HG03378 (cell line): ENCODE measurements around the gene FAM83G.
"Not testable (repeated sequence)": the region's sequence is repeated elsewhere in the genome, so short reads cannot be mapped to it uniquely, and the experiment has no call there.

Experiments used
- ATAC-seq: cut with Tn5 transposase; IDR thresholded peaks from one replicate; pipeline ENCODE4 v1.9.1; 2021; ENCODE audit warnings: mild to moderate bottlenecking, moderate library complexity; ENCODE audit not compliant: unreplicated experiment

Gene FAM83G

GRCh38 chr17:19024101-19025078, 19.8 kb upstream of the FAM83G start:
- ATAC-seq: no peak

- no peak for ATAC-seq
Observed at GRCh38 chr17:19023209-19023999, 18.8 kb upstream of the FAM83G start.

- no peak for ATAC-seq
Observed at GRCh38 chr17:19022747-19023146, 18.2 kb upstream of the FAM83G start.

DNA sequence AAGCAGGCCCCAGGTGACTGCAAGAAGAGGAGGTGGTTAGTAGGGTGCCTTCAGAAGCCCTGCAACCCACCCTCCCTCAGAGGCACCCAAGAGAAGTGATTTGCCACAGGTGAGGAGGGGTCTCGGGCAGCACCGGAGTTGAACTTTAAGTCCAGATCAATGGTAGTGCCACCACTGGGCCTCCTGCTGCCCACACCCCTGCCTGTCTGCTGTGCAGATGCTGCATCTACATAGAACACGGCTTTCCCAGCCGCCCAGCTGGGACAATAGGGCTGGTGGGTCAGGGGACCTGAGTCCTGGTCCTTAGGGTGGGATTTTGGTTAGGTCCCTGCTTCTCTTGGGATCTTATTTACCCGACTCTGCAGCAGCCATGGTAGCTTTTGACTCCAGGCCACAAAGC, 17.6 kb upstream of the FAM83G start:
- no peak for ATAC-seq

DNA sequence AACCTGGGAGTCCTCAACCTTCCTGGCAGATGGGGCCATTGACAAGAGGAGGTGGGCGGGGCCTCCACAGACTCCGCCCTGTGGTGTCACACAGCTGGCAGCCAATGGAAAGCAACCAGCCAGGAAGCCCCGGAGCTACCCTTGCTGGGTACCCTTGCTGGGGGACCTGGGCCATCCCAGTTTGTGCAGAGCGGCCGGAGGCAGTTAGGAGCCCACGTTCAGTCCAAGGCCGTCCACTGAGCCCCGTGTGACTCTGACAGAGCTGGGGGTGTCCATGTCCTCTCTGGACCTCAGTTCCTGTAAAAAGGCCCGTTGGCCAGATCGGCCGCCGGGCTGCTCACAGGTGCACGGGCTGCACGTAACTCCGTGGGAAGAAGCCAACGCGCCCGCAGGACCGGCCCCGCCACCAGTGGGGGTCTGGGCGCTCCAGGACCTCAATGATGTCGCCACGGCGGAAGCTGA, 17.1 kb upstream of the FAM83G start:
- ATAC-seq: no peak

GRCh38 chr17:19021011-19021621, 16.6 kb upstream of the FAM83G start:
- ATAC-seq: not testable (repeated sequence)

- ATAC-seq: no peak
Observed at GRCh38 chr17:19020016-19020415, 15.5 kb upstream of the FAM83G start.

- ATAC-seq: no peak
Observed at GRCh38 chr17:19019041-19019941, 14.7 kb upstream of the FAM83G start.

DNA sequence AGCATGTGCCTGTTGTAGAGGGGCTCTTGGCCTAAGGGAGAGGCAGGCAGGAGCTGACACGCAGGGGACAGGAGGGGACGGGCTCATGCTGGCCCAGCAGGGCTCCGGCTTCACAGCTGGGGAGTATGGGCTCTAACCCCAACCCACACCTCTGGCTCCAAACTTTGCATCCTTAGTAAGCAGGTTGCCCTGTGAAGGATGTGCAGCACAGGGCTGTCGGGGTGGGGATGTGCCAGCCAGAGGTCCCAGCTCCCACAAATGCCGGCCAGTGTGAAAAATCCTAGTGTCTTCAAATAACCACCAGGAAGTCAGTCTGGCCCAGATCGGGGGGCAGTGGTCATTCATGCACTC, 14.0 kb upstream of the FAM83G start:
- ATAC-seq: no peak

- ATAC-seq: no peak
Observed at GRCh38 chr17:19017804-19018599, 13.4 kb upstream of the FAM83G start.

GRCh38 chr17:19017401-19017800, 12.8 kb upstream of the FAM83G start:
- no peak for ATAC-seq

DNA sequence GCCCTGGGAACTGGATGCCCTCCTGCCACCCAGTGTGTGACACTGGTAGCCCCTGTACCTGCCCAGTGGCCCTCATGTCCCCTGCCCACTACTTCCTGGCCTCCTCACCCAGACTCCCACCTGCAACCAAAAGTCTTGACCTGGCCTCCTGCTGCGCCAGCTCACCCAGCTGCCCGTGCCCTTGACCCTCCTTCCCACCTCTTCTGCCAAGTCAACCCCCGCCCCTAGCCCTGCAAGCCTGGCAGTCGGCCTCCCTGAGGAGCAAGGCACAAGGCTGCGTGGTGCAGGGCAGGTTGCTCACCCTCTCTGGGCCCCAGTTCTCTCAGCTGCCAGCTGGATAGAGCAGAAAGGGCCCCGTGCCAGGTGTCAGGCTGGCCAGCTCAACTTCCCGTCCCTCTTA, 12.3 kb upstream of the FAM83G start:
- ATAC-seq: no peak

DNA sequence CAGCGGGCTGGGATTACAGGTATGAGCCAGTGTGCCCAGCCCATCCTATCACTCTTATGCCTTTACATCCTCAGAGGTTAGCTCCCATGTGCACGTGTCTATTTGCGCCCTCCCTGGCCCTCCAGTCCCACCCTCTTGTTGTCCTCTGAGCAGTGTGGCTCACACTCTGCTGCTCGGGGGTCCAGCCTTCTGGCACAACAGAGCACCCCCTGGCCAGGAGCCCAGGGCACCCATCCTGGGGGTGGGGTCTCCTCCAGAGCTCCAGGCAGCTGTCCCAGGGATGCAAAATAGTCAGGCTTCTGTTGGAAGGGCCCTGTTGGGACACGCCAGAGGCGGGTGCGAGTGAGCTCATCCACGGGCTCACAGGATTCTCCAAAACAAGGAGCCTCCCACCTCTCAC, 11.7 kb upstream of the FAM83G start:
- ATAC-seq: no peak

DNA sequence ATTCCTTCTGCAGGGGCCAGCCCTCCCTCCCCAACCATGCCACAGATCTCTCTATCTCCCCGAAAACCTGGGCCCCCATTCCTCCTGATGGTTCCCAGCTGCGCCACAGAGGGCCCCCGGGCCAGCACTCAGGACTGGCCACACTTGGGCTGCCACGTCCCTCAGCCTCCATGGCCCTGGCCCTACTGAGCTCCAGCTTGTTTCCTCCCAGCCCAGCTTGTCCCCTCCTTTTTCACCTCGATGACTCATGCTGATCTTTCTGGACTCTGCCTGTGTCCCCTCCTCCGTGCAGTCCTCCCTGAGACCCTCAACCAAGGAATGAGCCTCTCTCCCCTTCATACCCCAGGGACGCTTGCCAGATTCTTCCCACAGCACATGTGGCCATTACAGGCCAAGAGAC, 10.9 kb upstream of the FAM83G start:
- no peak for ATAC-seq

DNA sequence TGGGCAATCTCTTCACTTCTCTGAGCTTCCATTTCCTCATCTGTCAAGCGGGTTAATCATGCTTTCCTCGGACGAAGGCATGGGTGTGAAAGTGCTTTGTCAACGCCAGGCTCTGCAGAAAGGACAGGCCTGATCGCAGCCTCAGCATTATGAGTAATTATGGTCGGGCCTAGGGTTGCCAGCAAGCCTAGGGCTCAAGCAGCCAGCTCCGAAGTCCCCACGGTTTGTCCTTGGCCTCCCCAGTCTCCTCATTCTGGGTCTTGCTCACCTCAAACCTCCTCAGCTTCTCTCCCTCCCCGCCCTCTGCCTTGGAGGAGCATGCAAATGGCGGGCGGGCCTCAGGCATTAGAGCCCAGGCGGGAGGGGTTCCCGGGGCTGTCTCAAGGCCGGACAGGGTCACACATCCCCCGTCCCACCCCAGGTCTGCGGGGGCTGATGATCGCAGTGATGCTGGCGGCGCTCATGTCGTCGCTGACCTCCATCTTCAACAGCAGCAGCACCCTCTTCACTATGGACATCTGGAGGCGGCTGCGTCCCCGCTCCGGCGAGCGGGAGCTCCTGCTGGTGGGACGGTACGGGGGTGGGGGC, 10.2 kb upstream of the FAM83G start:
- ATAC-seq: no peak

DNA sequence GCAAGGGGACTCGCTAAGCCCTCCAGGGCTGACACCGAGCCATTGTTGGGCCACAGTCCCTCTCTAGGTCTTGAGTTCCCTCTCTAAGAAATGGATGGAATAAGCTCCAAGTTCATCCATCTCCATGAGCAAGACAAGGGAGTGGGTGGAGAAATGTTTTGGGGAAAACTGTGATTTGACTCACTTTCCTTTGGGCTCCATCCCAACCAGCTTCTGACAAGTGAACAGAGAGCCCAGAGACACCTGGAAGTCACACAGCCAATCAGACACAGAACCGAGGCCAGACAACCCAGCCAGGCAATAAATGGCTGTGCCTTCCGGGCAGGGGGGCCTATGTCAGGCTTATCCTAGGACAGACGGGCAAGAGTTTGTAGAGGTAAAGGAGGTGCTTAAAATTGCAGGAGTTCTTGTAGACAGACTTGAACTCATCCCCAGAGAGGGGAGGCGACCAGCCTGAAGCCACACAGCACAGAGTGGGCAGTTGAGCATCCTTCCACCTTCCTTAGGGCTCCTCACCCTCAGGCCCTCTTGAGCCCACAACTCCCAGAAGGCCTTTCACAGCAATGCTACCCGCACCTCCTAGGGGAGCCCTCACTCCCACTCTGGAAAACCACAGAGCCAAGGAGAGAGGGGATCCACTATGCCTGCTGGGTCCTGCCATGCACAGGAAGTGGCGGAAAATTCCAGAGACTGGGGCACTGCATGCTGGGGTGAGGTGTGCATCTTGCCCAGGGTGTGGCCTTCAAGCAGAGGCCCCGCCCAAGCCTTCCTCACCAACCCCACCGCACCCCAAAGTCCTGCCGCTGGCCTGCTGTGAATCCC, 9.5 kb upstream of the FAM83G start:
- ATAC-seq: no peak

DNA sequence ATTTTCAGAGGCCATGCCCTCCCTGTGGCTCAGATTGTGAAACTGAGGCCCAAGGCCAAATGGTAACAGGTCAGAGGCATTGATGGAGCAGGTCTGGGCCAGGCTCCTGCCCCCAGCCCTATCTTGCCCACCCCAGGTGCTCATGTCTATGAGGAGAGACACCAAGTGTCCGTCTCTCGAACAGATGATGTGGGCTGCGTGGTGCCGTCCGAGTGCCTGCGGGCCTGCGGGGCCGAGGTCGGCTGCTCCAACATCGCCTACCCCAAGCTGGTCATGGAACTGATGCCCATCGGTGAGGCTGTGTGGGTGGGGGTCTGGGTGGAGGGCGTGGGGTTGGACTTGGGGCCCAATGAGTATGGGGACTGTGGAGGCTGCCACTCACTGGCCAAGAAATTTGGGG, 8.7 kb upstream of the FAM83G start:
- no peak for ATAC-seq
